Activated CD4-positive, alpha-beta T cell treated with anti-CD3 and anti-CD28 coated beads, Interleukin-2, amount 50 U/mL, for 4 hours (primary cell): Measurements from ENCODE around the gene CFAP97D2.
"Not testable (repeated sequence)": the region's sequence is repeated elsewhere in the genome, so short reads cannot be mapped to it uniquely, and the experiment has no call there.

Experiments used
- DNase-seq, 2 experiments: peaks; one replicate each; pipeline ENCODE4 v3.0.0-alpha.2; 2020

CFAP97D2 gene

GRCh38 chr13:114237415-114238112 is 58.5 kb downstream of the CFAP97D2 start:
- DNase-seq: no peak

- no peak for DNase-seq
Measured at GRCh38 chr13:114241918-114242317, 62.9 kb downstream of the CFAP97D2 start.

DNA sequence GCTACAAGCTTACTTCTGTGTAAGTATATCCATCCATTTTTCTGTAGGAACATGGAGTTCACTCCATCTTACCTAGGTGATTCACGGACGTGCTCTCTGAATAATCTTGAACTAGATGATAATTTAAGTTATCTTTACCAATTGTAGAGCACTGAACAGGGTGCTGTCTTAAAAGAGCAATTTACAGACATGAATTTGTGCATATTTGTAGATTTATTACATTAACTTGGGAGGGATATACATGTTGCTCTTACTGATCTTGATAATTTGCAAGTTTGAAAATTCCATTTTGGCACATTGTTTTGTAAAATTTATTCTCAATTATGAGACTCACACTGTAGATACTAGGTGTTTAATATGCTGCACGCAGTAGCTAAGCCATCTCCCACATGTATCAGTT is 64.9 kb downstream of the CFAP97D2 start:
- DNase-seq: no peak

GRCh38 chr13:114244637-114245036 is 65.6 kb downstream of the CFAP97D2 start:
- DNase-seq: no peak

GRCh38 chr13:114248011-114248410 is 69.0 kb downstream of the CFAP97D2 start:
- no peak for DNase-seq

- DNase-seq: no peak
Measured at GRCh38 chr13:114249077-114249476, 70.0 kb downstream of the CFAP97D2 start.

- DNase-seq: not testable (repeated sequence)
Measured at GRCh38 chr13:114251639-114252440, 72.8 kb downstream of the CFAP97D2 start.

DNA sequence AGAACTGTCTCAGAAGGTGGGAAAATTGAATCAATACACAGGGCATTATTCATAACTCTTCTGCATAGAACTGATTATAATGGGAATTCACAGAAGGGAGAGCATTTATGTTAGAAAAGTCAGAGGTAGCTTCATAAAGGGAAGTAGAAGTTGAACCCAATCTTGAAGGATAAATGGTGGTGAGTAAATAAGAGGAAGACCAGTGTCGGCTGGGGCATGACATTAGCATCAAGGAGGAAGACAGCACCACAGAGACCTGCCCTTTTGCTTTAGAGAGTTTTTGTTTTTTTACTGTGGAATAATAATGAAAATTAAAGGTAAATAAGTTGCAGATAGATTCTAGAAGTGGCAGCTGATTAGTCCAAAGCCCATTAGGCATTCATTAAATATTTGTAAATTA is 77.5 kb downstream of the CFAP97D2 start:
- no peak for DNase-seq

GRCh38 chr13:114257014-114257413 is 78.0 kb downstream of the CFAP97D2 start:
- DNase-seq: no peak

DNA sequence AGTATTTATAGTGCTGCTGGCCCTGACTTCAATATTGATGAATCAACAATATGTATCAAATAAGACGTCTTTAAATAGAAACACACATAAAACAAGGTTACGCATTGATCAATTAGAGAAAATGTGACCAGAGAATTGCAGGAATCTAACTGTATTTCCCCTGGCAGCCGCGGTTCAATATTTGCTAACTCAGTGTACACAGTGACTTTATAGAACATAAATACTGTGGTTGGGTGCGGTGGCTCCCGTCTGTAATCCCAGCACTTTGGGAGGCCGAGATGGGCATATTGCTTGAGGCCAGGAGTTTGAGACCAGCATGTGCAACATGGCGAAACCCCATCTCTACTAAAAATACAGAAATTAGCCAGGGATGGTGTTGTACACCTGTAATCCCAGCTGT is 79.5 kb downstream of the CFAP97D2 start:
- no peak for DNase-seq

GRCh38 chr13:114259374-114259773 is 80.3 kb downstream of the CFAP97D2 start:
- DNase-seq: no peak

DNA sequence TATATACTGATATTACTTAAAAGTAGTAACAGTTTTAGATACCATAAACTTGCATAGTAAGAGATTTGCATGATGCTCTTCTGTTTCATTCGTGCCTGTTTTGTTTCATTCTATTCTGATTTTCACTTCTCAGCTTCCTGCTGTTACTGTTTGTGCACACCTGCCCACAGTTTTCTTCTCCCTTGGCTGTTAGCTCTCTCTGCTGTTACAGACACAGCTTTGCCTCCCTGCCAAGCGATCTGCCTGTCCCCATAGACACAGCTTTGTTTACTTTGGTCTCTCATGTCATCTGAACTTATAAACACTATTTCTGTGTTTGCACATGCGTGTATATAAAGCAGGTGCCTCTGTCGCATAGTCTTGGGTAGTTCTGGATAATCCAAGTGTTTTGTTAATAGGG is 80.9 kb downstream of the CFAP97D2 start:
- DNase-seq: no peak

- no peak for DNase-seq
Measured at GRCh38 chr13:114260814-114261213, 81.8 kb downstream of the CFAP97D2 start.

DNA sequence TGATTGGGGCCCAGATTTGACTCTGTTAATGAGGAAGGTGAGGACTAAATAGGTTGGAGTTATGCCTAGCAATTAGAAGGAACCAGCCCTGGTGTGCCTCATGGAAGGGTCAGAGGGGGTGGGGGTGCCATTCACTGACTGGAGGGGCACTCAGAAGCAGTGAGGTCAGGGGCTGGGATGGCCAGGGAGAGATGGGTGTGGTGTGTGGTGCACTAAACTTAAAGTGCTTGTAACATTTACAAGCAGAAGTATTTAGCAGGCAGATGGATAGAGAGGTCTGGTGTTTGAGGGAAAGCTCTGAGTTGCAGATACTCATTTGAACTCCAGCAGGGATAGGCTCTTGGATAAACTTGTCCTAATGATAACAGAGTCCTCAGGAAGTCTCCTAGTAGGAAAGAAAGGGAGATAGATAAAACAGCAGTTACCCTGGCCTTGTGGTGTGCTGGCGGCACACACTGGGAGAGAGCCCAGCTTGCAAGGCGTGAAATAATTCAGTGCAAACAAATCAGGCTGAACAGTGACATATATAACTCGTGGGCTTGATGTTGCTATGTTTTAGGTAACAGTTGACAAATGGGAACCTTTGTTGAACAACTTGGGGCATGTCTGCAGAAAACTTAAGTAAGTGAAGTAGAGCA is 82.4 kb downstream of the CFAP97D2 start:
- no peak for DNase-seq

DNA sequence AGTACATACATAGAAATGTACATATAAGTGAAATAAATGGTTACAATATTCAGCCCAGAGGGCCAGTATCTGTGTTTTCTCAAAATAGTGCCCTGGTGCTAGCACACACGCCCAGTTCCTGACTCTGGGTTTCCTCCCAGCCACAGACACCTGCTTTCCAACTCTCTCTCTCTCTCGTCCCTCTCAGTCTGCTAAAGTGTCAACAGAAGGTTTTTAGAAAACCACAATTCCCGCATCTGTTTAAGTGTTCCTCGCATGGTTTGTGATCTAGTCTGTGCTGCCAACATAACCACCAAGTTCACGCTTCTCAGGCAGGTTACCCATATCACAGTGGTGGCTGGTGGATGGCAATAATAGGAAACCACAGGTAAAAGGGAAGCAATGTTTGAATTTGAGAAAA is 84.5 kb downstream of the CFAP97D2 start:
- DNase-seq: no peak

DNA sequence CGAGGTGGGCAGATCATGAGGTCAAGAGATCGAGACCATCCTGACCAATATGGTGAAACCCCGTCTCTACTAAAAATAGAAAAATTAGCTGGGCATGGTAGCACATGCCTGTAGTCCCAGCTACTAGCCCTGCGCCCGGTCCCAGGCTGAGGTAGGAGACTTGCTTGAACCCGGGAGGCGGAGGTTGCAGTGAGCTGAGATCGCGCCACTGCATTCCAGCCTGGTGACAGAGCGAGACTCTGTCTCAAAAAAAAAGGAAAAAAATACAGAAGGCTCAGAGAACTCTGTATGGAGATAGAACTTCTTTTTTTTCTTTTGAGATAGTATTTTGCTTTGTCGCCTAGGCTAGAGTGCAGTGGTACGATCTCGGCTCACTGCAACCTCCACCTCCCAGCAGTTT is 85.3 kb downstream of the CFAP97D2 start:
- not testable (repeated sequence) for DNase-seq

GRCh38 chr13:114264886-114265611 is 86.0 kb downstream of the CFAP97D2 start:
- DNase-seq: no peak

DNA sequence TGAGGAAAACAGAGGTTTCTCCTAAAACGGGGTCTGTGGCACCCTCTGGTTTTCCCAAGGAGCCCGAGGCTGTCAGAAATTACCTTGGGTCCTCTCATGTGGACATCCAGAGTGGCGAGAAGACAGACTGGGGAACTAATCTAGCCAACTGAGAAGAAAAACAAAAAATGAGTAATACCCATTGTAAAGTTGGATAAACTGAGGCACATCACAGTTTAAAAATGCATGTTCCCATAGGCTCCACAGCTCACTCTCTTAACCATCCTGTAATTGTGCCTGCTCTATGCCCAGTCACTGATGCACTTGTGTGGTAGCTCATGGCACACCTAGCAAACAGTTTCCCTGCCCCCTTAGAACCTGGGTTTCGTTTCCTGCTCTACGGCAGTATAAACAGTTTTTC is 87.2 kb downstream of the CFAP97D2 start:
- no peak for DNase-seq

GRCh38 chr13:114268344-114269280 is 89.6 kb downstream of the CFAP97D2 start:
- no peak for DNase-seq

- no peak for DNase-seq
Measured at GRCh38 chr13:114269281-114269770, 90.3 kb downstream of the CFAP97D2 start.
